Tibial artery (tissue), 4 donors: ENCODE measurements around the gene PTPRG.

Experiments
- DNase-seq, 2 donors: peaks; one replicate each; pipeline ENCODE4 v3.0.0-alpha.2; 2019
- H3K27ac ChIP-seq, 2 donors: fragments of 200-600 bp; sonication (generic) in 1 of 2; 1 replicate in 1 of 2; 2 replicates in 1 of 2; pipeline ENCODE4 v1.5.1; 2018 to 2019; ENCODE audit warnings: mild to moderate bottlenecking in 1 of 2
- H3K27me3 ChIP-seq, 2 donors: fragments of 200-600 bp; sonication (generic) in 1 of 2; one replicate each; pipeline versions ENCODE4 v1.5.1 to v1.6.0; 2016 to 2019
- H3K36me3 ChIP-seq, 3 donors: fragments of 200-600 bp; sonication (generic) in 2 of 3; one replicate each; pipeline ENCODE4 v1.5.1; 2016 to 2019; ENCODE audit warnings: mild to moderate bottlenecking in 2 of 3
- H3K4me1 ChIP-seq, 4 donors: fragments of 200-600 bp; sonication (generic) in 2 of 4; 1 replicate in 3 of 4; 2 replicates in 1 of 4; pipeline ENCODE4 v1.5.1; 2016 to 2019
- H3K4me3 ChIP-seq, 2 donors: fragments of 200-600 bp; sonication (generic) in 1 of 2; 1 replicate in 1 of 2; 2 replicates in 1 of 2; pipeline ENCODE4 v1.5.1; 2018 to 2019; ENCODE audit warnings: mild to moderate bottlenecking in 2 of 2
- H3K9me3 ChIP-seq, 3 donors: fragments of 200-600 bp; sonication (generic) in 1 of 3; one replicate each; pipeline ENCODE4 v1.5.1; 2016 to 2019
- CTCF ChIP-seq, 2 experiments: fragments of 200-600 bp in 1 of 2; fragments of 450-650 bp in 1 of 2; IDR thresholded peaks; one replicate each; pipeline ENCODE4 v1.5.1; 2017 to 2019; ENCODE audit warnings: antibody characterized with exemption in 2 of 2, mild to moderate bottlenecking in 1 of 2, moderate library complexity in 1 of 2
- intact Hi-C: fragments of 100-400 bp; cut with DNase I; formaldehyde crosslinking; loops from one replicate; pipeline ENCODE4 v1.15.0; 2023; ENCODE audit warnings: low total_unique reads

The PTPRG gene

GRCh38 chr3:61961900-61962299 lies 400.5 kb downstream of the PTPRG start:
- TF ChIP-seq CTCF (IDR thresholded peaks at IDR 0.05), result no peak
- H3K27me3 ChIP-seq, result no peaks in the 10 kb centered on the region
- no peaks in the 10 kb centered on the region for H3K36me3 ChIP-seq
- H3K27ac ChIP-seq, result no peak overlapping the region
- H3K4me3 ChIP-seq, result no peak overlapping the region
- DNase-seq, result no peak
- H3K4me1 ChIP-seq, result peaks cover 0 to 44% (median 11%) of the 10 kb centered on the region in 4 donors
- H3K9me3 ChIP-seq, result no peaks in the 10 kb centered on the region
- intact Hi-C loops, result no loop called here

- Histone ChIP-seq H3K4me1 (peaks cover 0 to 28% (median 4%) of the 10 kb centered on the region in 4 donors), H3K36me3 (no peaks in the 10 kb centered on the region), H3K9me3 (no peaks in the 10 kb centered on the region), H3K27ac (no peak overlapping the region), H3K4me3 (no peak overlapping the region), H3K27me3 (no peaks in the 10 kb centered on the region)
- TF ChIP-seq CTCF (IDR thresholded peaks at IDR 0.05), result no peak
- no peak for DNase-seq
- intact Hi-C loops, result no loop called here
These were observed 403.2 kb downstream of the PTPRG start for GRCh38 chr3:61964566-61964965.

- DNase-seq, result no peak
- Histone ChIP-seq H3K27me3 (no peaks in the 10 kb centered on the region), H3K27ac (no peak overlapping the region), H3K4me3 (no peak overlapping the region), H3K36me3 (no peaks in the 10 kb centered on the region), H3K9me3 (no peaks in the 10 kb centered on the region), H3K4me1 (peaks cover 0 to 26% (median 4%) of the 10 kb centered on the region in 4 donors)
- intact Hi-C loops, result no loop called here
- no peak for TF ChIP-seq CTCF (IDR thresholded peaks at IDR 0.05)
These were observed 404.4 kb downstream of the PTPRG start for GRCh38 chr3:61965770-61966131.

- Histone ChIP-seq H3K36me3 (no peaks in the 10 kb centered on the region), H3K27me3 (no peaks in the 10 kb centered on the region), H3K4me1 (peaks cover 0 to 21% (median 3%) of the 10 kb centered on the region in 4 donors), H3K4me3 (no peak overlapping the region), H3K9me3 (no peaks in the 10 kb centered on the region), H3K27ac (no peak overlapping the region)
- intact Hi-C loops, result no loop called here
- no peak for DNase-seq
- no peak for TF ChIP-seq CTCF (IDR thresholded peaks at IDR 0.05)
These were observed 404.8 kb downstream of the PTPRG start for GRCh38 chr3:61966200-61966599.

- H3K9me3 ChIP-seq, result no peaks in the 10 kb centered on the region
- H3K4me1 ChIP-seq, result peaks cover 0 to 13% (median 0%) of the 10 kb centered on the region in 4 donors
- H3K27ac ChIP-seq, result no peak overlapping the region
- no peaks in the 10 kb centered on the region for H3K36me3 ChIP-seq
- TF ChIP-seq CTCF (IDR thresholded peaks at IDR 0.05), result no peak
- no peaks in the 10 kb centered on the region for H3K27me3 ChIP-seq
- DNase-seq, result no peak
- no peak overlapping the region for H3K4me3 ChIP-seq
- intact Hi-C loops, result no loop called here
These were observed 405.6 kb downstream of the PTPRG start for GRCh38 chr3:61967019-61967418.

- Histone ChIP-seq H3K4me3 (no peak overlapping the region), H3K27me3 (no peaks in the 10 kb centered on the region), H3K27ac (no peak overlapping the region), H3K36me3 (no peaks in the 10 kb centered on the region), H3K9me3 (no peaks in the 10 kb centered on the region), H3K4me1 (peaks cover 0 to 6% (median 0%) of the 10 kb centered on the region in 4 donors)
- intact Hi-C loops, result no loop called here
- DNase-seq, result no peak
- TF ChIP-seq CTCF (IDR thresholded peaks at IDR 0.05), result no peak
These were observed 406.6 kb downstream of the PTPRG start for GRCh38 chr3:61967937-61968336.
